Naive thymus-derived CD4-positive, alpha-beta T cell (primary cell): ENCODE data around the gene SNRNP70. TPM values are rescaled to one million over a fixed set of nuclear protein-coding genes. Genes with fewer than 3 reads are reported as not detected.

Source experiments
- ATAC-seq: fragments of 150-1000 bp; cut with Tn5 transposase; 2 replicates; pipeline ENCODE4 v1.10.0; 2021; ENCODE audit warnings: mild to moderate bottlenecking, moderate library complexity
- CTCF ChIA-PET: fragments of 350-600 bp; sonication (Branson Sonifier 250); formaldehyde crosslinking; loops from one replicate; lab custom pipeline; 2021; ENCODE audit warnings: antibody characterized with exemption; lab: Charles Lee
- POLR2A ChIA-PET: fragments of 350-600 bp; sonication (Branson Sonifier 250); formaldehyde crosslinking; loops from one replicate; lab custom pipeline; 2021; ENCODE audit warnings: antibody characterized with exemption, inconsistent platforms; lab: Charles Lee
- DNase-seq, 9 donors: peaks; one replicate each; pipeline versions ENCODE4 v3.0.0 to v3.0.0-alpha.2; 2020 to 2022; ENCODE audit warnings: mixed read lengths in 1 of 9
- H3K27ac ChIP-seq: one replicate; pipeline ENCODE4 v1.7.0; 2013; ENCODE audit warnings: mild to moderate bottlenecking, low read depth, low read length, moderate library complexity
- H3K27me3 ChIP-seq, 2 donors: one replicate each; pipeline ENCODE4 v1.7.0; 2013; ENCODE audit warnings: low read length in 2 of 2, mild to moderate bottlenecking in 2 of 2, moderate library complexity in 2 of 2; ENCODE audit not compliant: control insufficient read depth in 2 of 2, insufficient read depth in 2 of 2
- H3K36me3 ChIP-seq, 3 experiments: 1 replicate in 2 of 3; 2 replicates in 1 of 3; pipeline ENCODE4 v1.7.0; 2013; ENCODE audit warnings: low read length in 3 of 3, mild to moderate bottlenecking in 3 of 3, moderate library complexity in 1 of 3; ENCODE audit not compliant: insufficient read depth in 3 of 3, control insufficient read depth in 2 of 3
- H3K4me1 ChIP-seq, 2 donors: one replicate each; pipeline ENCODE4 v1.7.0; 2013; ENCODE audit warnings: low read length in 2 of 2, mild to moderate bottlenecking in 2 of 2, moderate library complexity in 1 of 2; ENCODE audit not compliant: control insufficient read depth in 2 of 2, insufficient read depth in 2 of 2
- H3K4me3 ChIP-seq: 2 replicates; pipeline ENCODE4 v1.7.0; 2013; ENCODE audit warnings: mild to moderate bottlenecking, low read length
- H3K9me3 ChIP-seq, 3 experiments: 1 replicate in 2 of 3; 2 replicates in 1 of 3; pipeline ENCODE4 v1.7.0; 2013; ENCODE audit warnings: low read length in 3 of 3; ENCODE audit not compliant: control insufficient read depth in 2 of 3
- H3K27ac Mint-ChIP-seq, 9 donors: one replicate each; pipeline ENCODE4 v1.8.0; 2020 to 2022; ENCODE audit warnings: mixed read lengths in 9 of 9, mild to moderate bottlenecking in 8 of 9, moderate library complexity in 5 of 9, inconsistent platforms in 2 of 9
- H3K27me3 Mint-ChIP-seq, 5 donors: one replicate each; pipeline ENCODE4 v1.8.0; 2021 to 2022; ENCODE audit warnings: mixed read lengths in 5 of 5, mild to moderate bottlenecking in 1 of 5
- H3K36me3 Mint-ChIP-seq, 5 donors: one replicate each; pipeline ENCODE4 v1.8.0; 2020 to 2022; ENCODE audit warnings: mixed read lengths in 5 of 5, mild to moderate bottlenecking in 3 of 5, inconsistent platforms in 1 of 5
- H3K4me1 Mint-ChIP-seq, 7 donors: one replicate each; pipeline ENCODE4 v1.8.0; 2020 to 2022; ENCODE audit warnings: mixed read lengths in 7 of 7, mild to moderate bottlenecking in 3 of 7, inconsistent platforms in 1 of 7
- H3K4me3 Mint-ChIP-seq, 10 donors: one replicate each; pipeline ENCODE4 v1.8.0; 2020 to 2022; ENCODE audit warnings: mild to moderate bottlenecking in 10 of 10, mixed read lengths in 10 of 10, moderate library complexity in 6 of 10, inconsistent platforms in 2 of 10
- H3K9me3 Mint-ChIP-seq, 11 donors: one replicate each; pipeline ENCODE4 v1.8.0; 2020 to 2022; ENCODE audit warnings: mixed read lengths in 11 of 11, mild to moderate bottlenecking in 4 of 11, inconsistent platforms in 1 of 11, moderate library complexity in 1 of 11
- intact Hi-C, 2 donors: fragments of 100-400 bp; cut with micrococcal nuclease; formaldehyde crosslinking; loops; one replicate each; pipeline ENCODE4 v1.15.1; 2023
- polyA plus RNA-seq, 2 donors: library from polyadenylated mRNA; unstranded; fragments of 300-500 nt; fragmentation: Illumina TruSeq; gene quantifications; one replicate each; pipeline ENCODE4 v1.2.3, GENCODE V29; 2021
- total RNA-seq, 6 experiments: library from RNA in 5 of 6; stranded (reverse) in 5 of 6; gene quantifications; 1 replicate in 5 of 6; 2 replicates in 1 of 6; pipeline ENCODE4 v1.2.3 and lab custom pipeline; 2021 to 2026

SNRNP70 gene
- total and polyA plus RNA-seq, 7 experiments from 2014 or later = 48.0 to 837 (median 326) TPM

GRCh38 chr19:49084206-49085019, 838 bp upstream of the SNRNP70 start:
- peaks cover 17 to 46% (median 34%) of the 10 kb centered on the region in 7 donors for H3K4me1 Mint-ChIP-seq
- Histone ChIP-seq H3K4me3 (peak overlapping the region; percentile 72), H3K27ac (peak overlapping the region; percentile 94), H3K9me3 (no peaks in the 10 kb centered on the region), H3K4me1 (peaks cover 19% of the 10 kb centered on the region in 2 donors), H3K27me3 (no peaks in the 10 kb centered on the region), H3K36me3 (peaks cover 0 to 22% (median 4%) of the 10 kb centered on the region in 3 experiments)
- H3K4me3 Mint-ChIP-seq = peak overlapping the region; percentile 71 to 97 (median 94)
- ATAC-seq = no peak
- POLR2A ChIA-PET = no interaction called here
- no peak for DNase-seq
- peak overlapping the region; percentile 83 to 96 (median 88) for H3K27ac Mint-ChIP-seq
- H3K36me3 Mint-ChIP-seq = peaks cover 4 to 17% (median 6%) of the 10 kb centered on the region in 5 donors
- intact Hi-C loops = loop anchor here (1.0 to 5.0 kb wide), 13 partner anchors 22 to 592 kb away; partner anchors contain the start of genes C19orf73 (in 2 of the 2), NUCB1 (in 2 of the 2), PPFIA3 (in 2 of the 2) and ALDH16A1 (in 1 of the 2)
- peaks cover 0 to 7% (median 0%) of the 10 kb centered on the region in 11 donors for H3K9me3 Mint-ChIP-seq
- CTCF ChIA-PET = interaction anchor here (0.6 kb wide), 1 partner anchor 56 kb away, joined by 3 read pairs; no protein-coding TSS in a partner anchor
- peaks cover 0 to 7% (median 6%) of the 10 kb centered on the region in 5 donors for H3K27me3 Mint-ChIP-seq

GRCh38 chr19:49085868-49086232, 599 bp downstream of the SNRNP70 start:
- H3K36me3 Mint-ChIP-seq = peaks cover 6 to 25% (median 8%) of the 10 kb centered on the region in 5 donors
- no peaks in the 10 kb centered on the region for H3K9me3 ChIP-seq
- intact Hi-C loops = loop anchor here (1.0 to 5.0 kb wide), 13 partner anchors 21 to 590 kb away; partner anchors contain the start of genes C19orf73 (in 2 of the 2), NUCB1 (in 2 of the 2), PPFIA3 (in 2 of the 2) and ALDH16A1 (in 1 of the 2)
- peaks cover 0 to 5% (median 0%) of the 10 kb centered on the region in 5 donors for H3K27me3 Mint-ChIP-seq
- H3K36me3 ChIP-seq = peaks cover 10 to 34% (median 11%) of the 10 kb centered on the region in 3 experiments
- H3K4me1 ChIP-seq = peaks cover 19% of the 10 kb centered on the region in 2 donors
- peaks cover 0 to 7% (median 0%) of the 10 kb centered on the region in 11 donors for H3K9me3 Mint-ChIP-seq
- H3K27me3 ChIP-seq = no peaks in the 10 kb centered on the region
- ATAC-seq = no peak
- H3K27ac ChIP-seq = peak overlapping the region; percentile 94
- H3K4me1 Mint-ChIP-seq = peaks cover 21 to 53% (median 38%) of the 10 kb centered on the region in 7 donors
- ChIA-PET CTCF (interaction anchor here (0.7 kb wide), 1 partner anchor 140 kb away, joined by 4 read pairs; no protein-coding TSS in a partner anchor), POLR2A (no interaction called here)
- peak overlapping the region; percentile 71 to 97 (median 94) for H3K4me3 Mint-ChIP-seq
- peak overlapping the region; percentile 83 to 96 (median 88) for H3K27ac Mint-ChIP-seq
- DNase-seq = no peak
- H3K4me3 ChIP-seq = peak overlapping the region; percentile 72

- CTCF ChIA-PET = interaction anchor here (0.7 kb wide), 1 partner anchor 140 kb away, joined by 4 read pairs; no protein-coding TSS in a partner anchor
- Histone ChIP-seq H3K27ac (peak overlapping the region; percentile 94), H3K36me3 (peaks cover 12 to 39% (median 13%) of the 10 kb centered on the region in 3 experiments), H3K9me3 (no peaks in the 10 kb centered on the region), H3K27me3 (no peaks in the 10 kb centered on the region), H3K4me3 (peak overlapping the region; percentile 72), H3K4me1 (peaks cover 19% of the 10 kb centered on the region in 2 donors)
- H3K36me3 Mint-ChIP-seq = peaks cover 6 to 28% (median 8%) of the 10 kb centered on the region in 5 donors
- POLR2A ChIA-PET = interaction anchor here (2.1 kb wide), 1 partner anchor 12 kb away, joined by 4 read pairs; no protein-coding TSS in a partner anchor
- peaks cover 22 to 54% (median 41%) of the 10 kb centered on the region in 7 donors for H3K4me1 Mint-ChIP-seq
- H3K27ac Mint-ChIP-seq = peak overlapping the region; percentile 83 to 96 (median 88)
- H3K4me3 Mint-ChIP-seq = peak overlapping the region; percentile 71 to 97 (median 94)
- H3K27me3 Mint-ChIP-seq = peaks cover 0 to 5% (median 0%) of the 10 kb centered on the region in 5 donors
- H3K9me3 Mint-ChIP-seq = peaks cover 0 to 7% (median 0%) of the 10 kb centered on the region in 11 donors
- no peak for ATAC-seq
- intact Hi-C loops = loop anchor here in 1 of 2 donors (5.0 kb wide), 1 partner anchor 439 kb away; the partner anchor contains the start of gene CA11
- DNase-seq = no peak
Measured at GRCh38 chr19:49086296-49086695, 1.0 kb downstream of the SNRNP70 start.

- DNase-seq (no peak), ATAC-seq (no peak)
- Histone ChIP-seq H3K4me3 (no peak overlapping the region), H3K4me1 (peaks cover 11 to 13% of the 10 kb centered on the region in 2 donors), H3K9me3 (no peaks in the 10 kb centered on the region), H3K27me3 (no peaks in the 10 kb centered on the region), H3K27ac (no peak overlapping the region), H3K36me3 (peaks cover 18 to 83% (median 18%) of the 10 kb centered on the region in 3 experiments)
- H3K9me3 Mint-ChIP-seq = no peaks in the 10 kb centered on the region
- no peak overlapping the region for H3K27ac Mint-ChIP-seq
- CTCF ChIA-PET = interaction anchor here (0.6 kb wide), 1 partner anchor 107 kb away, joined by 4 read pairs; no protein-coding TSS in a partner anchor
- peaks cover 6 to 40% (median 15%) of the 10 kb centered on the region in 5 donors for H3K36me3 Mint-ChIP-seq
- POLR2A ChIA-PET = interaction anchor here (0.7 kb wide), 1 partner anchor 116 kb away, joined by 3 read pairs; no protein-coding TSS in a partner anchor
- no peak overlapping the region for H3K4me3 Mint-ChIP-seq
- intact Hi-C loops = no loop called here
- no peaks in the 10 kb centered on the region for H3K27me3 Mint-ChIP-seq
- H3K4me1 Mint-ChIP-seq = peaks cover 22 to 51% (median 35%) of the 10 kb centered on the region in 7 donors
Measured at GRCh38 chr19:49091391-49092038, 6.3 kb downstream of the SNRNP70 start.

- Histone ChIP-seq H3K9me3 (no peaks in the 10 kb centered on the region), H3K27ac (no peak overlapping the region), H3K27me3 (no peaks in the 10 kb centered on the region), H3K4me1 (peaks cover 1 to 5% of the 10 kb centered on the region in 2 donors), H3K4me3 (no peak overlapping the region), H3K36me3 (peaks cover 18 to 88% (median 26%) of the 10 kb centered on the region in 3 experiments)
- no peaks in the 10 kb centered on the region for H3K27me3 Mint-ChIP-seq
- ChIA-PET CTCF (interaction anchor here (1.0 kb wide), 1 partner anchor 21 kb away, joined by 3 read pairs; the partner anchor contains the start of gene LIN7B), POLR2A (no interaction called here)
- H3K36me3 Mint-ChIP-seq = peaks cover under 1 to 33% (median 9%) of the 10 kb centered on the region in 5 donors
- intact Hi-C loops = no loop called here
- ATAC-seq = no peak
- no peak for DNase-seq
- no peak overlapping the region for H3K4me3 Mint-ChIP-seq
- no peak overlapping the region for H3K27ac Mint-ChIP-seq
- H3K9me3 Mint-ChIP-seq = peaks cover 0 to 1% (median 0%) of the 10 kb centered on the region in 11 donors
- peaks cover 14 to 43% (median 27%) of the 10 kb centered on the region in 7 donors for H3K4me1 Mint-ChIP-seq
Measured at GRCh38 chr19:49092686-49093085, 7.4 kb downstream of the SNRNP70 start.
